Esophagus muscularis mucosa (tissue), 4 donors: ENCODE results near the gene SLC10A4. TPM values are rescaled to one million over a fixed set of nuclear protein-coding genes. Genes with fewer than 3 reads are reported as not detected.

Experiments
- DNase-seq: peaks from one replicate; pipeline ENCODE4 v3.0.0-alpha.2; 2017; ENCODE audit errors: extremely low spot score
- H3K27ac ChIP-seq, 4 donors: fragments of 200-600 bp; sonication (generic); replicated peaks in 1 of 4; 1 replicate in 3 of 4; 2 replicates in 1 of 4; pipeline ENCODE4 v1.5.1; 2016 to 2019; ENCODE audit warnings: mild to moderate bottlenecking in 1 of 4
- H3K27me3 ChIP-seq, 4 donors: fragments of 200-600 bp; sonication (generic); one replicate each; pipeline versions ENCODE4 v1.5.1 to v1.6.0; 2016 to 2019
- H3K36me3 ChIP-seq, 4 donors: fragments of 200-600 bp; sonication (generic); one replicate each; pipeline ENCODE4 v1.5.1; 2016 to 2019
- H3K4me1 ChIP-seq, 4 donors: fragments of 200-600 bp; sonication (generic); one replicate each; pipeline ENCODE4 v1.5.1; 2016 to 2019
- H3K4me3 ChIP-seq, 4 donors: fragments of 200-600 bp; sonication (generic); 1 replicate in 2 of 4; 2 replicates in 2 of 4; pipeline ENCODE4 v1.5.1; 2016 to 2019; ENCODE audit warnings: mild to moderate bottlenecking in 4 of 4, moderate library complexity in 1 of 4
- H3K9me3 ChIP-seq, 4 donors: fragments of 200-600 bp; sonication (generic); 1 replicate in 3 of 4; 2 replicates in 1 of 4; pipeline ENCODE4 v1.5.1; 2016 to 2019
- CTCF ChIP-seq, 3 experiments: fragments of 200-600 bp in 2 of 3; fragments of 450-650 bp in 1 of 3; sonication (generic) in 2 of 3; IDR thresholded peaks; one replicate each; pipeline ENCODE4 v1.5.1; 2017 to 2019; ENCODE audit warnings: antibody characterized with exemption in 3 of 3, mild to moderate bottlenecking in 2 of 3, moderate library complexity in 1 of 3
- EP300 ChIP-seq: sonication (generic); formaldehyde crosslinking; IDR thresholded peaks from one replicate; pipeline ENCODE4 v1.6.1; 2017; ENCODE audit warnings: antibody characterized with exemption
- POLR2A ChIP-seq: fragments of 450-650 bp; IDR thresholded peaks from one replicate; pipeline ENCODE4 v1.6.1; 2017; ENCODE audit warnings: antibody characterized with exemption, moderate library complexity, mild to moderate bottlenecking, low read depth
- POLR2AphosphoS5 ChIP-seq, 2 donors: sonication (generic); formaldehyde crosslinking; IDR thresholded peaks; one replicate each; pipeline ENCODE4 v1.6.1; 2017; ENCODE audit warnings: antibody characterized with exemption in 2 of 2
- WGBS: methylation state at CpG from one replicate; pipeline ENCODE4 v1.1.5; 2018; 5-methylcytosine and 5-hydroxymethylcytosine counted together
- intact Hi-C: fragments of 100-400 bp; cut with DNase I; formaldehyde crosslinking; loops from one replicate; pipeline ENCODE4 v1.15.1; 2023
- total RNA-seq, 4 donors: library from RNA; depleted of rRNA; stranded (reverse); fragments of >200 nt; gene quantifications; one replicate each; pipeline versions ENCODE4 v1.1.0 to v1.2.1, GENCODE V29; 2016

The SLC10A4 gene
- total RNA-seq, 4 donors from 2014 or later = 0.32 to 0.66 (median 0.46) TPM; not detected in 1

DNA sequence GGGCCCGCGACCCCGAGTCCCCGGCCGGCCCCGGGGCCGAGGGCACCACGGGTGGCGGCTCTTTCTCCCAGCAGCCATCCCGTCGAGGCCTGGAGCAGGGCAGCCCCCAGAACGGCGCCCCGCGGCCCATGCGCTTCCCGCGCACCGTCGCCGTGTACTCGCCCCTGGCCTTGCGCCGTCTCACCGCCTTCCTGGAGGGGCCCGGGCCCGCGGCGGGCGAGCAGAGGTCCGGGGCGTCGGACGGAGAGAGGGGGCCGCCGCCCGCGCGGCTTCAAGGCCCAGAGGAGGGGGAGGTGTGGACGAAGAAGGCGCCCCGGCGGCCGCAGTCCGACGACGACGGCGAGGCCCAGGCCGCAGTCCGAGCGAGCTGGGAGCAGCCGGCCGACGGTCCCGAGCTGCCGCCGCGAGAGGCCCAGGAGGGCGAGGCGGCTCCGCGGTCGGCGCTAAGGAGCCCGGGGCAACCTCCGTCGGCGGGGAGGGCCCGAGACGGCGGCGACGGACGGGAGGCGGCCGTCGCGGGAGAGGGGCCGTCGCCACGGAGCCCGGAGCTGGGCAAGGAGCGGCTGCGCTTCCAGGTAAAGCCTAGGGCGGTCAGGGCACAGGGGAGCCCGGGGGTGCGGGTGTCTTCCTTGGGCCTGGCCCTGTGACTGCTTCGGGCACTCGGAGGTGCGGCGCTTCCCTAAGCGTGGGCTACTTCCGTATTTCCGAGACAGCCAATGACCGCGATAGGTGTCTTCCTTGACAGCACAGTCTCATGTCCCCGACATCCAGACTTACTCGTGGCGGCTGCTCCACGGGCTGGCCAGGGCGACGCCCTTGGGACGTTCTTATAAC lies 7.8 kb downstream of the SLC10A4 start:
- no peak overlapping the region for H3K27ac ChIP-seq
- no peaks in the 10 kb centered on the region for H3K36me3 ChIP-seq
- peak overlapping the region; percentile 46 to 56 (median 49) for H3K4me3 ChIP-seq
- no peak for DNase-seq
- H3K9me3 ChIP-seq = no peaks in the 10 kb centered on the region
- TF ChIP-seq EP300 (no peak), POLR2A (no peak), CTCF (IDR thresholded peaks at IDR 0.05) (no peak), POLR2AphosphoS5 (IDR thresholded peaks at IDR 0.05) (no peak)
- WGBS = 30% methylated on average over 24 of the region's 104 CpGs
- intact Hi-C loops = no loop called here
- H3K4me1 ChIP-seq = peaks cover 0 to 22% (median 19%) of the 10 kb centered on the region in 4 donors
- peaks cover 0 to 60% (median 33%) of the 10 kb centered on the region in 4 donors for H3K27me3 ChIP-seq

DNA sequence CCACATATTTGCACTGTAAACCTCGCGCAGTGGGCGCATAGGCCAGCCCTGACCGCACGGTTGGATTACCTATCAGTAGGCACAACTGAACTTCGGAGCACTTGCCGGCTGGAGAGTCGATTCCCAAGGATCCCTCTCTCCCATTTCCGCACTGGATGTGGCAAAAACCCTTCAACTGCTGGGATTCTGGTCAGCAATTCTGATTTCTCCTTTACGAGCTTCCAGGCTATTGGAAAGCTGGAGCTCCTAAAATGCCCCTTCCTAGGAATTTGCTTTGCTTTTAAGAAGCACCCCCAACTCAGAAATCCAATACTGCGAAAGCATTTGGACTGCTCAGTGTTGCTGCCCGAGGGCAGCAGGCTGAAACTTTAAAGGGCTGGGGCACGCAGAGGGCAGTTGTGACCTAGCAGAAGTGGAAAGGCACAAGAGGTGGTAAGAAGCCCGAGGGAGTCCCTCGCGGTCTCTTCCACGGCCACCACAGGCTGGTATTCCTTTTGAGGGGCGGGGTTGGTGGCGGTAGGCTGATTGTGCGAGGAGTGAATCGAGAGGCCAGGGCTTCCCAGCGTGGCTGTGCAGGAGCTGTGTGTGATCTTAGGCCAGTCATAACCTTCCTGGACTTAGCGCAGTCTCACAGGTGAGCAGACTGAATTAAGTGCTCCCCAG lies 8.5 kb downstream of the SLC10A4 start:
- no peak overlapping the region for H3K27ac ChIP-seq
- intact Hi-C loops = no loop called here
- peaks cover 0 to 54% (median 33%) of the 10 kb centered on the region in 4 donors for H3K27me3 ChIP-seq
- TF ChIP-seq CTCF (IDR thresholded peaks at IDR 0.05) (no peak), EP300 (no peak), POLR2AphosphoS5 (IDR thresholded peaks at IDR 0.05) (no peak), POLR2A (no peak)
- H3K36me3 ChIP-seq = no peaks in the 10 kb centered on the region
- peaks cover 0 to 22% (median 19%) of the 10 kb centered on the region in 4 donors for H3K4me1 ChIP-seq
- peak overlapping the region in 1 of 4 donors; percentile 49 for H3K4me3 ChIP-seq
- 68% methylated on average over 23 of the region's 23 CpGs for WGBS
- no peak for DNase-seq
- no peaks in the 10 kb centered on the region for H3K9me3 ChIP-seq

DNA sequence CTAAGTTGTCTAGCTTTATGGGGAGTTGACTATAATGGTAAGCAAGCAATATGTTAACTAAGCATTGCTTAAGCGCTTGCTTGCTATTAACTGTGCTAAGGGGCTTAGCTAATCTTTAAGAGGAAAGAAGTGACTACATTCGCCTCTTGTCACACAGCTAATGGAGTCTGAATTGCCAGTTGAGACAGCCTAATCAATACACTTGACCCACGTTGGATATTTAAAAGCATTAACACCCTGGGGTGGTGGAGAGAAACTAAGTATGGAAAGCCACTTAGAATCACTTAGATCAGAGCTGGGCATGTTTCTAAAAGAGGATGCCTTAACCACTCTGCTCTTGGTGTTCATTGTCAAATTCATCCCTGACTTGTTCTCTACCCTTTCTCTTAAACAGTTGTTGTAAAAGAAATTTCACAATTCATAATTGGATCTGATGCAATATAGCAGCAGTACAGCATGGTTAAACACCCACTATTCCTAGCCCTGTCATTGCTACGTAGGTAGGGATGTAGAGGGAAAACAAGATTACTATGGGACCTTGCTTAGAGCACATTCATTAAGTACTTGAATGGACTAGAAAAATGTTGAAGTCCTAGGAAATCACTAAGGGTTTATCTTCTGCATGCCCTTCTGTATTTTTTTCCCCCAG lies 10.4 kb downstream of the SLC10A4 start:
- 75% methylated on average over 4 of the region's 4 CpGs for WGBS
- Histone ChIP-seq H3K4me1 (peaks cover 0 to 22% (median 19%) of the 10 kb centered on the region in 4 donors), H3K4me3 (no peak overlapping the region), H3K27me3 (peaks cover 0 to 35% (median 29%) of the 10 kb centered on the region in 4 donors), H3K27ac (no peak overlapping the region), H3K9me3 (no peaks in the 10 kb centered on the region), H3K36me3 (peaks cover 0 to 10% (median 3%) of the 10 kb centered on the region in 4 donors)
- intact Hi-C loops = no loop called here
- DNase-seq = no peak
- no peak for TF ChIP-seq CTCF (IDR thresholded peaks at IDR 0.05)
- TF ChIP-seq POLR2AphosphoS5 (IDR thresholded peaks at IDR 0.05) = no peak
- TF ChIP-seq POLR2A = no peak
- no peak for TF ChIP-seq EP300

GRCh38 chr4:48495941-48496340 lies 12.8 kb downstream of the SLC10A4 start:
- Histone ChIP-seq H3K36me3 (peaks cover 16 to 34% (median 22%) of the 10 kb centered on the region in 4 donors), H3K9me3 (no peaks in the 10 kb centered on the region), H3K27ac (no peak overlapping the region), H3K4me1 (peaks cover 0 to 5% (median 4%) of the 10 kb centered on the region in 4 donors), H3K4me3 (no peak overlapping the region), H3K27me3 (peaks cover 0 to 12% (median 10%) of the 10 kb centered on the region in 4 donors)
- WGBS = 100% methylated on average over 2 of the region's 2 CpGs
- intact Hi-C loops = no loop called here
- no peak for DNase-seq
- TF ChIP-seq POLR2A = no peak
- TF ChIP-seq EP300 = no peak
- TF ChIP-seq POLR2AphosphoS5 (IDR thresholded peaks at IDR 0.05) = no peak
- TF ChIP-seq CTCF (IDR thresholded peaks at IDR 0.05) = no peak
